Parathyroid adenoma (tissue), 2 donors: ENCODE results near the gene MRRF.

Source experiments
- H2AFZ ChIP-seq: fragments of 300-600 bp; sonication (generic); one replicate; pipeline ENCODE4 v1.7.0; 2017; ENCODE audit warnings: antibody characterized with exemption, mild to moderate bottlenecking
- H3K27ac ChIP-seq: fragments of 300-600 bp; sonication (generic); one replicate; pipeline ENCODE4 v1.7.0; 2017
- H3K27me3 ChIP-seq: fragments of 300-600 bp; sonication (generic); one replicate; pipeline ENCODE4 v1.7.0; 2017; ENCODE audit warnings: low read length; ENCODE audit not compliant: control insufficient read depth, insufficient read depth
- H3K36me3 ChIP-seq: fragments of 300-600 bp; sonication (generic); one replicate; pipeline ENCODE4 v1.7.0; 2017; ENCODE audit warnings: low read length; ENCODE audit not compliant: control insufficient read depth, insufficient read depth
- H3K4me1 ChIP-seq: fragments of 300-600 bp; sonication (generic); one replicate; pipeline ENCODE4 v1.7.0; 2017; ENCODE audit warnings: control low read depth
- H3K4me2 ChIP-seq: fragments of 300-600 bp; sonication (generic); one replicate; pipeline ENCODE4 v1.7.0; 2017; ENCODE audit warnings: low read length
- H3K4me3 ChIP-seq: fragments of 300-600 bp; sonication (generic); one replicate; pipeline ENCODE4 v1.7.0; 2017; ENCODE audit warnings: low read depth, low read length
- H3K79me2 ChIP-seq: fragments of 300-600 bp; sonication (generic); one replicate; pipeline ENCODE4 v1.7.0; 2017; ENCODE audit warnings: control low read depth
- H3K9ac ChIP-seq: fragments of 300-600 bp; sonication (generic); one replicate; pipeline ENCODE4 v1.7.0; 2017; ENCODE audit warnings: mild to moderate bottlenecking
- H3K9me3 ChIP-seq: fragments of 300-600 bp; sonication (generic); one replicate; pipeline ENCODE4 v1.7.0; 2017; ENCODE audit warnings: low read length; ENCODE audit not compliant: control insufficient read depth
- CTCF ChIP-seq: fragments of 300-600 bp; sonication (generic); IDR thresholded peaks from one replicate; pipeline ENCODE4 v1.7.0; 2017; ENCODE audit warnings: antibody characterized with exemption, mild to moderate bottlenecking
- donor health status: primary hyperparathyroidism.

MRRF gene

DNA sequence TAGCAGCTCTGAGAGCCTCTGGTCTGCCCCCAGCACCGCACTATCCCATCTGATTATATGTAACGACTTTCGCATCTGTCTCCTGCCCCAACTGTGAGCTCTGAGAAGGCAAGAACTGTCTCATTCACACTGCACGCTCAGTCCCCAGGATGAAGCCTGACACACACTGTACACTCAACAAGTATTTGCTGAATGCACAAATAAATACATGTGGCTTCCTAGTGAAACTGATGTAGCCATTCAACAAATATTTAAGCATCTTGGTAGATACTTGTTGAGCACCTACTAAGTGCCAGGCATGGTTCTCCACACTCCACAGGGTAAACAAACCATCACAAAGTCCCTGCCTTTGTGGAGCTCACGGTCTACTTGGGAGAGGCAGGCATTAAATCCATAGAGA, 71.5 kb downstream of the MRRF start:
- no peaks in the 10 kb centered on the region for H3K79me2 ChIP-seq
- no peak overlapping the region for H3K9ac ChIP-seq
- no peak overlapping the region for H3K27ac ChIP-seq
- no peak overlapping the region for H3K4me2 ChIP-seq
- no peaks in the 10 kb centered on the region for H3K4me1 ChIP-seq
- no peaks in the 10 kb centered on the region for H3K36me3 ChIP-seq
- TF ChIP-seq CTCF = no peak
- H3K9me3 ChIP-seq = no peaks in the 10 kb centered on the region
- no peak overlapping the region for H2AFZ ChIP-seq
- no peaks in the 10 kb centered on the region for H3K27me3 ChIP-seq
- no peak overlapping the region for H3K4me3 ChIP-seq

DNA sequence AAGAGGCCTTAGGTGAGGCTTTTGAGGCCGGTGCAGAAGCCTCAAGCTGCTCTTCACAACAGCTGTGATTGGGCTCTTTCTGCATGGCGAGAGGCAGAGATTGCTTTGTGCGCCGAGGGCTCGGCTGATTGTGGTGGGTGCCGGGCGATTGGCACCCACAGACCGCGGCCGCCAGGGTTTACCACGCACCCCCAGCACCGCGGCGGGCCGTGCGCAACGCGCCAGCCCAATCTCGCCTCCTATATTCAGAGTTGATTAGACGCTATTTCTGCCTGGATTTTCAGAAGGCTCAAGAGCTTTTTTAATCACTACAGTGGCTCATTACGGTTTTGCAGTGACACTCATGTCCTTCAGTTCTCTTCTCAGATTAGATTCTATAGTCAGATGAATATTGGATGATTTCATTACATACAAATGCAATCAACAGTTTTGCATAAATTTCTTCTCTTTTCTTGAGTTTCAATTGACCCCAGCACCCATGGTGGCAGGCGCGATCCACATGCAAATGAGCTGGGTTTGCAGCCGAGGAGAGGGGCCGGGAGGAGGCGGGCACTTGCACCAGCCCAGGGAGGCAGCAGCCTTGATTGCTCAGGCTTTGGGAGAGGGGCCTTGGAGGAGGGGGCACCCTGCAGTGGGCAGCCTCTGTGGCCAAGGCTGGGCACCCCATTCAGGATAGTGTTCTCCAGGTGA, 72.3 kb downstream of the MRRF start:
- Histone ChIP-seq H2AFZ (no peak overlapping the region), H3K27ac (no peak overlapping the region), H3K4me2 (no peak overlapping the region), H3K27me3 (no peaks in the 10 kb centered on the region), H3K79me2 (no peaks in the 10 kb centered on the region), H3K9me3 (no peaks in the 10 kb centered on the region), H3K4me1 (no peaks in the 10 kb centered on the region), H3K36me3 (no peaks in the 10 kb centered on the region), H3K9ac (no peak overlapping the region), H3K4me3 (no peak overlapping the region)
- TF ChIP-seq CTCF = no peak

GRCh38 chr9:122337556-122337929, 72.9 kb downstream of the MRRF start:
- no peak overlapping the region for H3K4me3 ChIP-seq
- no peak overlapping the region for H3K27ac ChIP-seq
- no peak overlapping the region for H3K9ac ChIP-seq
- no peak overlapping the region for H2AFZ ChIP-seq
- no peaks in the 10 kb centered on the region for H3K9me3 ChIP-seq
- no peaks in the 10 kb centered on the region for H3K79me2 ChIP-seq
- no peak overlapping the region for H3K4me2 ChIP-seq
- TF ChIP-seq CTCF = no peak
- H3K4me1 ChIP-seq = no peaks in the 10 kb centered on the region
- no peaks in the 10 kb centered on the region for H3K36me3 ChIP-seq
- no peaks in the 10 kb centered on the region for H3K27me3 ChIP-seq

DNA sequence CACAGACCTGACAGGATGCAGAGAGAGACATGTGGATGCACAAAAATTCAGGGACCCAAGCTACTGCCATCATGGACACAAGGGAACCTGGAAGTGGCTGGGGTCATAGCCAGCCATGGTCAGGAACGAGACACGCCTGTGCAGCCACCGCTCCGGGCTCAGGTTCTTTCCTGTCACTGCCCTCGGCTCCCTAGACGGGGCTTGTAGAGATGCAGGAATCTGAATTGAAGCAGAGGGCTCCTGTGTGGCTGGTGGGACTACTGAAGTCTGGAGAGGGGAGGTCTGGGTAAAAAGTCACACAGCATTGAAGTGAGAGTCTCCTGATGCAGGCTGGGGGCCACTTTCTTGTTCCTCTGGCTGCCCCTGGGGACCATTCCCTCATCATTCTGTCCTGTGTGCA, 73.9 kb downstream of the MRRF start:
- H3K79me2 ChIP-seq = no peaks in the 10 kb centered on the region
- H3K36me3 ChIP-seq = no peaks in the 10 kb centered on the region
- no peak overlapping the region for H3K4me2 ChIP-seq
- H3K27me3 ChIP-seq = no peaks in the 10 kb centered on the region
- H3K9ac ChIP-seq = no peak overlapping the region
- H3K4me1 ChIP-seq = no peaks in the 10 kb centered on the region
- H2AFZ ChIP-seq = no peak overlapping the region
- no peak for TF ChIP-seq CTCF
- no peaks in the 10 kb centered on the region for H3K9me3 ChIP-seq
- no peak overlapping the region for H3K4me3 ChIP-seq
- H3K27ac ChIP-seq = no peak overlapping the region

DNA sequence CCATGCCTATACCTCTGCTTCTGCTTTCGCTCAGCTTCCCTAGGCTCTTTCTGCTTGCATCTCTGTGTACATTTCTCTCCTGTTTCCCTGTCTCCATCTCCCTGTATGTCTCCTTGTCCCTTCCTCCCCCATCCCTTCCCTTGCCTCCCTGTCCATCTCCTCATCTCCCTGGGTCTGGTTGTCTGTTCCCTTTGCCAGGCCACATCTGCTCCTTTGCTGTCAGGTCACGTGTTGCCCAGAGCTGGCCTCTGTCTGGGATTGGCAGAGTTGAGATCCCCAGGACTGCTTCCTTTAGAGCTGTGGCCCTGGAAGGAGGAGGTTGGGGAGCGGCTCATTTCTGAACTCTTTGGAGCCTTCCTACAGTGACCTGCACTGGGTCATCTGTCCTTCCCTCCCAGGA, 74.3 kb downstream of the MRRF start:
- Histone ChIP-seq H3K4me1 (no peaks in the 10 kb centered on the region), H3K4me3 (no peak overlapping the region), H3K79me2 (no peaks in the 10 kb centered on the region), H3K27me3 (no peaks in the 10 kb centered on the region), H3K27ac (no peak overlapping the region), H3K9ac (no peak overlapping the region), H3K9me3 (no peaks in the 10 kb centered on the region), H3K36me3 (no peaks in the 10 kb centered on the region), H3K4me2 (no peak overlapping the region), H2AFZ (no peak overlapping the region)
- no peak for TF ChIP-seq CTCF
